H54 (cell line): ENCODE data around the gene VAV3.

ENCODE experiments used
- DNase-seq: peaks from one replicate; pipeline ENCODE4 v3.0.0; 2011; ENCODE audit warnings: low spot score, mixed read lengths; ENCODE audit not compliant: insufficient read length
- FAIRE-seq: peaks from 3 replicates; lab custom pipeline; 2011; peaks lifted over from hg19 to GRCh38; lab: Jason Lieb, UNC
- POLR2A ChIP-seq: IDR thresholded peaks from 2 replicates; pipeline ENCODE4 v1.6.1; 2011; ENCODE audit warnings: low read depth, mild to moderate bottlenecking, low read length

The VAV3 gene

DNA sequence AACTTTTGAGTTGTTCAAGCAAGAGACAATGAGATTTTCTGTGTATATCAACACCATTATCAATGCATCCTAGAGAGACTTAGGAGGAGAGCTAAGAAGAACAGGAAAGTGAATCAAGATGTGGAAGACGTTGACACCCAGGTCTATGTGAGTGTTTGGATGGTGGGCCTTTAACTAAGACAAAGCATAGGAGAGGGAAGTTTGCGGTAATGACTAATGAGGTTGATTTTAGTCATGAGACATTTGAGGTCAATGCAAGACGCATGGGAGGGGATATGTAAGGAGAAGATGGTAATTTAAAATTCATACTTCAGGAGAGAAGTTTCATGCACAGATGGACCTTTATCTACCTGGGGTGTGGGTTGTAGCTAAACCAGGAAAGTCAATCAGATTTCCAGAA is 269.6 kb downstream of the VAV3 start:
- DNase-seq, result no peak
- FAIRE-seq, result no peak
- no peak for TF ChIP-seq POLR2A

DNA sequence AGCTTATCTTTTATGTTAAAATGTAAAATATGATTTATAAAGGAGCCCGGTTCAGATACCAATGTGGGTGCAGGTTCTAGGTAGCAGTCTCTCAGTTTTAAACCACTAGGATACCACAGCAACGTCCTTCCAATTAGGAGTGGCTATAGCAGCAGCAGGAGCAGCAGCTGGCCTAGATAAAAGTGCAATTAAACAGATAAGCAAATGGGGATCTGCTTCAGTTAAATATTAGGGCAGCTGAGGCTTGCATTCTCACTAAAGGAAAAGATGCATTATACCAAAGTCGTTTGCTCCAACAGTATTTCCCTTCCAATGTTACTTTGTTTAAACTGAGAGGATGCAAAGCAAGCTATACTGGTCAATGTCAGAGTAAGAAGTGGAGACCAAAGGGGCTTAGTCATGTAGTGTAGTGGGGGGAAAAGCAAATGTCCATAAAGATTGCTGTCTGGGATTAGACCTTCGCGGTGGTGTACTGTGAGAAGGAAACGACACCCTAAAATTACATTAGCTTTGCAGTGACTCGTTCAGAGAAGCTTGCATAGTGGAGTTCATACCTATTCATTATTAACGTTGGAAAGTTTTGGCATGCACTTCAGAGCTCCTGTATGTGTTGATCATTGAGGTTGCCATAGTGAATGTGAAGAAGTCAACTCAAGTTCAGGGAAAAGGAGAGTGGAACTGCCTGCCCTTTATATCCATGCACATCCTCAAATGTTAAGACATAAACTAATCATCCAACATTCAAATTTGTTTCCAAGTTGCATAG is 272.2 kb downstream of the VAV3 start:
- no peak for TF ChIP-seq POLR2A
- DNase-seq (no peak), FAIRE-seq (no peak)

DNA sequence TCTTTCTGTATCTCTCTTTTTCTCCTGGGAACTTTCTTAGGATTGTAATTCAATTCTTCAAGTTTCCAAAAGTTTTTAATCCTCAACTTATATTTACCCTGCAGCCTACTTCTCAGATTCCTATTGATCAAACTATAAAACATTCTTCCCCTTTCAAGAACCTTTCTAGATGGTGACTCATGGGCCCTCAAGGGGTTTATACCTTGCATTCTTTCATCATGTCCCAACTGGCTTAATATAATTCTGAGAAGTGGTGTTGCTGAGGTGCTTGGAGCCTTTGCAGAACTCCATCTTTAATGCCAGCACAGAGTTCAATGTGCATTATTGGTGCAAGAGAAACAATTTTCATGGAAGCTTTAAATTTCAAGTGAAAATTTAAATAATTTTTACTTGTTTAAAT is 273.4 kb downstream of the VAV3 start:
- TF ChIP-seq POLR2A, result no peak
- FAIRE-seq (no peak), DNase-seq (no peak)

DNA sequence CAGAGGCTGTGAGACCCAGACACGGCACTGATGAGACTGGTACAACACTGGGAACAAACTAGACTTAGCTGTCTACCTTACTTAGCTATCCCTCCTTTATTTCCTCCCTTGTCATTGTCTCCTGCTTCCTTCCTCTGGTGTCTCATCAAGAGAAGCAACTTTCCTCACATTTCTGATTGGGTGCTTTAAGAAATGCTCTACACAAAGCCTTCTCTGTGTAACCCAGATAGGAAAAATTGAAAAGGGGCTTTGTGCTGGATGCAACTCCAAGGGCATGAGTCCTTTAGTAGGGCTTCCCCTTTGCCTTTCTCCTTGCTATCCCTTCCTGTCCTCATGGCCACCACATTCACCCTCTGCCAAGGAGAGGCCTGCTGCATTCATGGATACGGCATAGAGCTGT is 274.5 kb downstream of the VAV3 start:
- no peak for TF ChIP-seq POLR2A
- no peak for DNase-seq
- no peak for FAIRE-seq

DNA sequence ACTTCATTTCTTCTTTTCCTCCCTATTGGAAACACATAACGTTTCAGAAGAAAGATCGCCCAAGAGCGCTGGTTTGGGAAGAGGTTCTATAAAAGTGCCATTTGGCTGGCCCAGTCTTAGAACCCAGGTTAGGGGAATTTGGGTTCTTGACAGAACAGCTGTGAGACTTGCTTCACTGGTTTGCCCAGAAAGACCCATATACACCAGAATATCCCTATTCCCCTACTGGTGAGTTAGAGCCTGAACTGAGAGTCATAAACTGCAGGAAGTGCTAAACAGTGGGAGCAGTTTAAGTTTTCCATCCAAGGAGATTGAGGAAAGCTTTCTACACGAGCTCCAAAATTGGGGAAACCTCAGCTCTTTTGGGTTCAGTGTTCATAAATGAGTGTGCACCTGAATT is 275.2 kb downstream of the VAV3 start:
- TF ChIP-seq POLR2A, result no peak
- FAIRE-seq, result no peak

DNA sequence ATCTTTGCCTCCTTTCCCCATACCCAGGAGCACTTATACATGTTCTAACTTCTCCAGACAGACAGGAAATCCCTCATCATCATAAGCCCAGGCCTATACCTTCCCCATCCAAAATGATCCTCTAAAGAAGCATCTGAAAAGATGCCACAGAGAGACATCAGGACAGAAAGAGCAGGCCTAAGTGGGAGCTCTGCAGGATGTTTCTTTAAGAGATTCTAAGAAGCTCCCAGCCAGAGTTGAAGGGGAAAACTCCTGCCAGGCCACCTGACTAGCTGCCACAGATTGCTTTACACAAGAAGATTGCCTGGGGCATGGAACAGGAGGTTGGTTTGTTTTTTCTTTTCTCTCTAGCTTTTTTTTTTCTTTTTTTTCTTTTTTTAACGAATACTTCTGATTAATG is 275.8 kb downstream of the VAV3 start:
- no peak for DNase-seq
- no peak for FAIRE-seq
- no peak for TF ChIP-seq POLR2A

More for the DNA sequence above, 275.2 kb downstream of the VAV3 start:
- DNase-seq, result no peak

DNA sequence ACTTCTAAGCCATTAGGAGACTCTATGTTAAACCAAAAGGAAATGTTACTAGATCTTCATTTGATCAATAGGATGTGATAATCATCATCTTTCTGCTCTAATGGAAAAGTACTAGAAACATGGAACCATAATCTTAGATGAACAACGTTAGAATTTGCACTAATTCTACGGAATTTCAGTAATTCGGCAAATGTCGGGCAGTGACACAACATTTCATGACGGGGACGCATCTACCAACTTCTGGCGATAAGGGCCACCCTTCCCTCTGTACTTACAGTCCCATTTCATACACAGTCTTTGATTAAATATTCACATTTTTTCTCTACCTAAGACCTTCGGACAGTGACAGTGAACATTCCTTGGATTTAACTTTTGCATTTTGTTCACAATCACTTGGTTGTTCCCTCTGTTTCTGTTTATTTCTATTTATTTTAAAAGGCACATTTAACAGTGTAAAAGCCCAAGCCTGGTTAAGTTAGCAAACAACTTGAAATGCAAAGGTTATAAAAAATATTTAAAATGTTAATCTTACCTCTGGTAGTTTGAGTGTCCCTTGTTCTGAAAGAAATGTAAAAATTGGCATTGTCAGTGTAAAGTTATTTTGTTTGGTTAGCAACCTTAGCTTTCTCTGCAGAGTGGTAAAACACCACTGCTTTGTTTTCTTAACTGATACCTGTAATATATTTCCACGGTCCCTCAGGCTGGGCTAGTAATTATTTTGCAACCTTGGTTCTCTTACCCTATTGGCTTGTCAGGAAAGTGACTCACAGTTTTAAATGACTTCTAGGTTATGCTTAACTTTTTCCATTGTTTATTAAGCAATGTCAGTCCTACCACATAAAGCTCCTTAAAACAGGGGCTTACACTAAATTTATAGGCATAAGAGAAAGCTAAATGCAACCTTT is 276.9 kb downstream of the VAV3 start:
- FAIRE-seq, result peak; percentile 53
- DNase-seq, result no peak
- no peak for TF ChIP-seq POLR2A

DNA sequence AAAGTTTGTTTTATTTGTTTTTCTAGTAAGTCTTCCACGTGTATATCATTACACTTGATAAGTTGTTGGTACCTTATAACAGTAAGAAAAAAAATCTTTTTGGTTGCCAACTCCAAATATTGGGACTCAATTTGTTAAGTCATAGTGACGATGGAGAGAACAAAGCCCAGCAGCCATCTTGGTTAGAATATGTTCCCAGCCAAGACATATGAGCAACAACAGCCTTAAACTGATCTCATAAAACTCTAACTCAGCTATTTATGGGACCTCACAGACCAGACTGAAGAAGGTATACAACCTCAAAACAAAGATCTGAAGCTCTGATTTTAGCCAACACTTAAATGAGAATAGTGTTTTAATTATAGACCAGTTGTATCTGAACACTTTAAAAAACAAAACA is 281.3 kb downstream of the VAV3 start:
- DNase-seq (no peak), FAIRE-seq (no peak)
- TF ChIP-seq POLR2A, result no peak

DNA sequence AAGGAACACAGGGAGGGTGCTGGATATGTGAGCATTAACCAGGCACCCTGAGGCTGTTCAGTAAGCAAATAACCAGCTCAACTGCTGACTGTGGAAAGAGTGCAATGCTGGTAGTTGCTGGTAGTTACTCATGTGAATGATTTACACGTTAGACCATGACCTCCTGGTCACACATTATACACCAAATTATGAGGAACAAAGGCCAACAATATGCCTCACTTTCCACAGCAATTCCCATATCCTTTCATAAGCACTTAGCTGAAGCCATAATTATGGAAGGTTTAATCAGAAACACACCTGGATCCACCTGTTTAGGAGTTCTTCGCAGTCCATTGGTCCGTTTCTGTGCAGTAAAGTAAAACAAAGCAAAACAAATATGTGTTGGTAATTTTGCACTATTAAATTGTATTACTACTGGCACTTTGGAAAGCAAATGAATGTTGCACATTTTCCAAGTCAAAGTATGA is 281.8 kb downstream of the VAV3 start:
- FAIRE-seq (peak; percentile 86), DNase-seq (no peak)

DNA sequence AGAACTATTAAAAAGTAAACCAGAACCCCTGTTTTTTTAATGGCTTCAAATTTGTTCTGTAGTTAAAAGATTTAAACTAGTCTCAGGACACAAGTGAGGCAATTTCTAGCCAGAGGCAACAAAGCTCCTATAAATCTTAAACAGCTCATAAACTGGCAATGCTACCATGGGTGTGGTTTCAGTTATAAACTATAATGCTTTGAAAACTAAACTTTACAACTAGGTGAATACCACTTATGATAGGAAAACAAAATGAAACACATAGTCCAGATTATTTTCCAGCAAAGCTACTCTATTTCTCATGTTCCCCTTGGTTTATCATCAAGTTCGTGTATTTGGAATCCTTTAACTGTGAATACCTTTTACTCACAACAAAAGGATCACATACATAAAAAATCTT is 282.5 kb downstream of the VAV3 start:
- no peak for TF ChIP-seq POLR2A
- DNase-seq (no peak), FAIRE-seq (no peak)

More for the DNA sequence above, 281.8 kb downstream of the VAV3 start:
- TF ChIP-seq POLR2A, result no peak

DNA sequence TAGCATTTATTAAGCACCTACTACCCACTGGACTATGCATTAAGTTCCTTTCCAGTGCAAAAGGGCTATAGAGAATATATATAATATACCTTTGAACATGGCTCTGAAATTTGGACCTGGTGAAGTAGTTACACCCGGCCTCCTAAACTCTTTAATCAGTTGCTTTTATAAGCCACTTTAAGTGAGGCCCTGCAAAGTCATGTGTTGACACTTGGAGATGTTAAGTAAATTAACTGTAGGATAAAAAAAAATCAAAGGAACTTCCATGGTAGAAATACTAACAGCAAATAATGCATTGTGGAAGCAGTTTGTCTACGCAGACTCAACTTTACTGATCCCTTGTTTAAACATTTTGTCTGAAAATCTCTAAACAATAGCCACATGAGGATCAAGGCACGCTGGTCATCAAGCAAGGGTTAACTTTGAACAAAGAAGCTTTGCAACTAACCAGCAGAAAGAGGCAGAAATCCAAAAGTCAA is 283.9 kb downstream of the VAV3 start:
- DNase-seq (no peak), FAIRE-seq (no peak)
- TF ChIP-seq POLR2A, result no peak

DNA sequence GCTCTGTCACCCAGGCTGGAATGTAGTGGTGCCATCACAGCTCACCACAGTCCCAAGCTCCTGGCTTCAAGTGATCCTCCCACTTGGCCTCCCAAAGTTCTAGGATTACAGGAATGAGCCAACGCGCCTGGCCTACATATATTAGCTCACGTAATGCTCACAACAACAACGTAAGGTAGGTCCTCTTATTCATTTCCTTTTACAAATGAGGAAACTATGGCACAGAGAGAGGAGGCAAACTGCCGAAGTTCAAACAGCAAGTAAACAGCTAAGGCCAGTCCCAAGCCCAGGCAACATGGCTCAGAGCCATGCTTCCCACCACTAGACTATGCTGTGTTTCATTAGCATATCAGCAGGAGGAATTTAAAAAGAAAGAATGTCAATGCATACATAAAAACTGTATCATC is 284.4 kb downstream of the VAV3 start:
- FAIRE-seq (no peak), DNase-seq (no peak)
- TF ChIP-seq POLR2A, result no peak

DNA sequence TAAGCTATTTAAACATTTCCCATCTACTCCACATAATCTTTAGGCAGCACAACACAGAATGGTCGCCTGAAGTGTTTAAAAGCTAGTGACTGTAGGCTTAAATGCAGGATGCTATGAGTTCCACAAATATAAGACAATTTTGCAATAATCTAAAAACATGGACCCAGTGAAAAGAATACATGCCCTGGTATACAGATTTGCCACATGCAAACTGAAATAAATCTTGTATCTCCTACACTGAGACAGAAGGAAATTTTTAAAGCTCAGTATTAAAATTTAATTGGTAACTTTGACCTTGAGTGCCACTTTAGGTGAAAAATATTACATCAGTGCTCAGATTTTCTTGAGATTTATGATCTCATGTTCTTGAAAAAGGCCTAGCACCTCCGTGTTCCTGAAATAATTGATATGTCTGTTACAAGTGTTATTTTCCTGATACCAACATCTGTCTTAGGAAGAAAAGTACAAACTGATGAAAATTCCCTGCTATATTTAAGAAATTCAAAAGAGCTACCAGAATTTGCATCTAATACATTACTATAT is 285.5 kb downstream of the VAV3 start:
- no peak for TF ChIP-seq POLR2A
- FAIRE-seq (no peak), DNase-seq (no peak)

DNA sequence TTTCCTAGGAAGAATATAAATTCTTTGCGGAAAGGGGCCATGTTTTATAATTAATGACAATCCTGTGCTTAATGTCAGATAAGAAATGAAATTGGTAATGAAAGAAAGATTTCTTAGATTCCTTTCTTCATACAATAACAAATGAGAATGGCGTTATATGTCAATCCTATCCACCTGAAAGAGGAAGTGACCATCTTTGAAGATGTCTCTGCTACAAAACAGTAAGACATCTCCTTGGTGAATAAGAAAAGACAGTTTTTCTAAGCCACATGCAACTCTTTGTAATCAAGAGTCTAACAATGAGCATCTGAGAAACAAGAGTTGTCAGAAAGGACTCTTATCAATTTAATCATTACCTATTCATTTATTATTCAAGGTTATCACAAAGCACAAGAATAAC is 286.0 kb downstream of the VAV3 start:
- FAIRE-seq (no peak), DNase-seq (no peak)

More for the DNA sequence above, 286.0 kb downstream of the VAV3 start:
- TF ChIP-seq POLR2A, result no peak
